DMS 273 (cell line): Measurements from ENCODE around the gene RDH12.
"Not testable (repeated sequence)": the region's sequence is repeated elsewhere in the genome, so short reads cannot be mapped to it uniquely, and the experiment has no call there.

Experiments
- DNase-seq: peaks from one replicate; lab custom pipeline; 2025; ENCODE audit not compliant: unreplicated experiment; lab: John Stamatoyannopoulos, UW

RDH12 gene

DNA sequence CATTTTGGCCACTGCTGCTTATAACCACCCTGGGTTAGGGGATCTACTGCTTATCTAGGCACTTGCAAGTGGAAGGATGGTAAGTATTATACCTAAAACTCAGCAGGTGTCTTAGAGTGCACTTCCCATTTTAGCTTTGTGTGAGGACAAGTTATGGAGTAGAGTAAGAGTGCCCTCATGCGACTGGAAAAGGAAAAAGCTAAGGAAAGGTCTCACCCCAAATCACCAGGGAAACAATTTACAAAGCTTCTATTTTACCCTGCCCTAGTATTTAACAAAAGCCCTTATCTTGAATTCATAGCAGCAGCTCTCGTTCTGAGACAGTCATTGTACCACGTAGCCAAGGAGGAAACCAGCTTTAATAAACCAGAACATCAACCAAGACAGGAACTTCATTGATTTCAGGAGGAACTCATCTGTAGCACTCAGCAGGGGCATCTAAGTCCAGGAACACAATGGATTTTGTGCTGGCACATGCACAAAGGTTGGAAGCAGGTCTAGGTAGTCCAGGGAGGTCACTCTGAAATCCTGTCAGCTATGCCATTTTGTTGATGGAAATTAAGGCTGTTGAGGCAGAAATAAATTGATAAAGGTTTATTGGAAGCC, 2.9 kb downstream of the RDH12 start:
- peak; percentile 80 for DNase-seq

DNA sequence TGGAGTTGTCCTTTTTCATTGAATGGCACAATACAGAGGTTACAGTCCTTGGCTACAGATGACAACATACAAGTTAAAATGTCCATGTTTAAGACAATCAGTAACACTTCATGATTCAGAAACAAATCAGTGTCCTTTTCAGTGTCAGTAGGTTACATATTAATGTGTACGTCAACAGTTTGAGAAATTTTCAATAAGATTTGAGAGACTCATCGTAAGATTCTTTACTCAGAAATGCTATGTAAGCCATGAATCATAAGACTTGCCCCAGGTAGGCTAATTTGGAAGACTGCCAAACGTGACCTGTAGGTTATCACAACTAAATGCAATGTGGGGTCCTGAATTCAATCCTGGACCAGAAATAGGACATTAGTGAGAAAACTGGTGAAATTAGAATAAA, 3.5 kb downstream of the RDH12 start:
- no peak for DNase-seq

GRCh38 chr14:67709346-67709745, 7.7 kb downstream of the RDH12 start:
- DNase-seq, result not testable (repeated sequence)

GRCh38 chr14:67709796-67710195, 8.1 kb downstream of the RDH12 start:
- DNase-seq, result not testable (repeated sequence)

DNA sequence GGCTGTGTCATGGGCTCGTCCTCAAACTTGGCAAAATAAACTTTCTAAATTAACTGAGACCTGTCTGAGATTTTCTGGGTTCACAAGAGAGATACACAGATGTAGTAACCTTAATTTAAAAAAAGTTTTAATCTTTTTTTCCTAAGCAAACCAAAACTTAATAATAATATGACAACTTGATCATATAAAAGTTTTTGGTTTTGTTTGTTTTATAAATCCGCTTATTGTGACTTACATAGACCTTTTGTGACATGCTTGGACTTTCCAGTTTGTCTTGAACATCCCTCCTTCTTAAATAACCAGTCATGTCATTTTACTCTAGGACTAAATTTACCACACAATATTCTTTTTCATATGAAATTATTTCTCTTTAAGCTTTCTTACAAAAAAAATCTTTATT, 8.5 kb downstream of the RDH12 start:
- peak; percentile 49 for DNase-seq

GRCh38 chr14:67717048-67717447, 15.4 kb downstream of the RDH12 start:
- DNase-seq, result no peak

DNA sequence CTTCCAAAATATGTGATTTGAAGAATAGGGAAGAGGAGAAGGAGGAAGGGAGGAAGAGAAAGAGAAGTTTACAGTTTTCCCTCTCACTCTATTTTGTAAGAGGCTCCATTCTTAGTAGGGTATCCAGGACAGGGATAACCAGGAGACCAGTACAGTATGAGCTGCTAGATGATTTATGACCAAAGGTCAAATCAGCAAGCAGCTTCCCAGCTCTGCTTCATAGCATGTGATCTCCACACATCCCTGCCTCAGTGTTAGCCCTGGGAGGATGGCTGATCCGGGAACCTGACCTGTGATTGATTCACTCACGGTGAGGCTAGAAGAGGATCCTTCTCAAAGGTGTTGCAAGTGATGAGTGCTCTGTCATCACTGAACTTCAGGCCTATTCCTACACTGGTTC, 16.6 kb downstream of the RDH12 start:
- no peak for DNase-seq

- DNase-seq, result not testable (repeated sequence)
These were observed 17.7 kb downstream of the RDH12 start for GRCh38 chr14:67719385-67719784.

DNA sequence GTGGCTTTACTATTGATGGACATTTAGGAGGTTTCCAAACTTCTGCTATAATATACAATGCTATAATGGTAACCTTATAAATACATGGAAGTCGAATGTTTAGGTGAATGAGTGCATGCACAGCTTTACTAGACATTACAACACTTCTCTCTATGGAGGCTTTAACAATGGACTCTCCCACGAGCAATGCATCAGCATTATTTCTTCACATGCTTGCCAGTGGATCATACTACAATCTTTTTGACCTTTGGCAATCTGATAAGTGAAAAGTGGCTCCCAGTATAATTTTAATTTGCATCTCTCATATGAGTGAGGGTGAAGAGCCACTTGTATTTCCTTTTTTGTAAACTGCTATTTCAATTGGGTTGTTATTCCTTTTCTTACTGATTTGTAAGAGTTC, 18.2 kb downstream of the RDH12 start:
- DNase-seq, result no peak

DNA sequence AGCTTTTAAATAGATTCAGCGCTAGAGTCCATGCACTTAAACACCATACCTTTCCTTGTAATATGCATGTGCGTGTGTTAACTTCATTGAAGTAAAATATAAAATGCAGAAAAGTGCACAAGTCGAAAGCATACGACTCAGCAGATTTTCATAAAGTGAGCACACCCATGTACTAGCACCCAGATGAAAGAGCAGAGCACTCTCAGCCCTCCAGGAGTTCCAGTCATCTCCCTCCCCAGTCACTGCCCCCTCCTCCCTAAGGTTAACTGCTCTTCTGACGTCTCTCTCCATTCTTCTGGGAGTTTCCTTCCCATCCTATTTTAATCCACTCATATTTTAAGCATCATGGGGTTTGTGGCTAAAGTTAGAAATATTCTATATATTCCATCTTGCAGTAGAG, 20.2 kb downstream of the RDH12 start:
- no peak for DNase-seq

- peak; percentile 63 for DNase-seq
These were observed 20.6 kb downstream of the RDH12 start for GRCh38 chr14:67722293-67722692.

- DNase-seq, result no peak
These were observed 23.5 kb downstream of the RDH12 start for GRCh38 chr14:67725171-67725570.

- DNase-seq, result no peak
These were observed 25.7 kb downstream of the RDH12 start for GRCh38 chr14:67727361-67727760.

DNA sequence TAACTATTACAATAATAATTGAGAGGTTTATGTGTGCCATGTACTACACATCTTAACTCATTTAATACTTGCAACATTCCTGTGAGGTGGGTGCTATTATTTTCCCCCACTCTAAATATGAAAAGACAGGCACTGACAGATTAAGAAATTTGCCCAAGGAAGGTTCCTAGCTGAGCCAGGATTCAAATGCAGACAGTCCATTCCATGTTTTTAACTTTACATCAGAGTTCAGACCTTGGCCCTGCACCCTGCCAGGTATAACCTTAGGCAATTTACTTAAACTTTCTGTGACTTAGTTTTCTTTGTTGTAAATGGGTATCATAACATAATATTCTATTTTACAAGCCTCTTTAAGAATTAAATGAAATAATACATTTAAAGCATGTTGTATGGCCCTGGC, 26.6 kb downstream of the RDH12 start:
- no peak for DNase-seq

DNA sequence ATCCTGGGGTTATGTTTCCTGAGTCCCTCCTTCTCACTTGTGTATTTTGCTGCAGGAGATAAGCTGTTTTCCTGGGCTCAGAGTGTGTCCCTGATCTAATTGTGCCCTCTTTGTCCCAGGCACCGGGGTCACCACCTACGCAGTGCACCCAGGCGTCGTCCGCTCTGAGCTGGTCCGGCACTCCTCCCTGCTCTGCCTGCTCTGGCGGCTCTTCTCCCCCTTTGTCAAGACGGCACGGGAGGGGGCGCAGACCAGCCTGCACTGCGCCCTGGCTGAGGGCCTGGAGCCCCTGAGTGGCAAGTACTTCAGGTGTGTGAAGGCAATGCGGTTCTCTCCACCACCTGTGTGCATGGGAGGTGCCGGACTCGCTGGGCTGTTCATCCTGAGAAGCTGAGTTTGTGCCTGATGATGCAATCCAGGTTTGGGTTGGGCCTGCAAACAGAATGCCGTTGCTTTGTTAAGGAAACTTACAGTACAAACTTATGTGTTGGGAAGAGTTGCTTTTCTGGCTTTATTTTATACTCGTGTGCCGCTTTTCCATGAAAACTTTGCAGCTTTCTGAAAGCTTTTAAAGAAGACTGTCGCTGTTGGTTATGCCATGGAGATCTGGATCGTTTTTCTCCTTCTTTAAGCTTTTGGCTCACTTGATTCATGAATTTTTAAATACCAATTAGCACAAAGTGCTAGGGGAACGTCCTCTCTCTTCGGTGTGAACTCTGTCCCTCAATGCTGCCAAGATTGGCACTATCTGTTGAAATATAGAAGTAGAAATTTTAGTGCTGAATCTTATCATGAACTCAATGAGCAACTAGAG, 27.6 kb downstream of the RDH12 start:
- DNase-seq, result no peak

- DNase-seq, result no peak
These were observed 31.9 kb downstream of the RDH12 start for GRCh38 chr14:67733616-67734015.

DNA sequence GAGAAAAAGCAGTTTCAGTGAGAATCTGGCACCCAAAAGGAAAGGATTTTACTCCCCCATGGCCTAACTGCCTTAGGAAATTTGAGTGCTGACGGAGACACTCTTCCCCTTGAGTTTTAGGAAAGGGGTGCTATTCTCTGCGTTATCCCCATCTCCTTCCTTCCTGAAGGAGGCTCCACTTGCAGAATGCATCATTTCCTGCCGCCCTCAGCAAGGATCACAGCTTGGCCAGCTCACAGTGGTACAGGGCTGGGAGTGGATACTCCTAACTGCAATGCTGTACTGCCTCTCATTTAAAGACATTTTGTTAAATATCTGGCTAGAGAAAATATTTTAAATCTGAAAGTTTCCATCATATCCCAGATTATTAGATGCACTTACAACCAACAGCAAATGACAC, 33.0 kb downstream of the RDH12 start:
- no peak for DNase-seq

DNA sequence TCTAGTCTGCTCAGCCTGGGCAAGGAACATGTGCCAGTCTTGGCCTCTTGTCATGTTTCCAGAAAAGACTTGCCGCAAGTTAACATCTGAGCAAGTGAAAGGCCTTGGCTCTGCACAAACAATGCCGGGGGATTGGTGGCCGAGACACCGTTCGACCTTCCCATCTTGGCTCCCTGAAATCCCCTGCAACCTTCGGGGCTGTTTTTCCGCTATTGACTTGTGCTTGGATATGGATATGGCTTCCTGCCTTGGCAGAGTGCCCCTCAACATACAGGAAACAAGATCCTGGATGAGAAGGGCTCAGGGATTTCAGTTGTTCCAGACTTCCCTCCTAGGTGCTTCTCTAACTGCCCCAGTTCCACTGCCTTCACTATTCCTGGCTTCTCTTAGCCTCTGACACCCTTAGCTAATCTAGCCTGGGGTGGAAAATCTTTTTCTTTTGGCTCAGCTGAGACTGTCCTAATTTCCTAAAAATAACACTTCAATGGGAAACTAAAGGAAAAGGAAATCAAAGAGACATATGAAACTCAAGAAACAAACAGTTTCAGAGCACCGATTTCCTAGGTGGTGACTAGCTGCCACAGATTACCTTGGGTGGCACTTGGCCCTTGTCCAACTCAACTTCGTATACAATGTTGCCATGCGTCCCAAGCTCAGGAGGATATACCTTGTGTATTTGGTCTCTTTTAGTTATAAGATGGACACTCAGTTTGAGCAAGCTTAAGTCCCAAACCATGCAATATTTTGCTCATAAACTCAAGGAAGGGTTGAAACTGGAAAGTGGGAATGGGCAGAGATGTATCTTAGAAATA, 33.9 kb downstream of the RDH12 start:
- DNase-seq, result no peak

DNA sequence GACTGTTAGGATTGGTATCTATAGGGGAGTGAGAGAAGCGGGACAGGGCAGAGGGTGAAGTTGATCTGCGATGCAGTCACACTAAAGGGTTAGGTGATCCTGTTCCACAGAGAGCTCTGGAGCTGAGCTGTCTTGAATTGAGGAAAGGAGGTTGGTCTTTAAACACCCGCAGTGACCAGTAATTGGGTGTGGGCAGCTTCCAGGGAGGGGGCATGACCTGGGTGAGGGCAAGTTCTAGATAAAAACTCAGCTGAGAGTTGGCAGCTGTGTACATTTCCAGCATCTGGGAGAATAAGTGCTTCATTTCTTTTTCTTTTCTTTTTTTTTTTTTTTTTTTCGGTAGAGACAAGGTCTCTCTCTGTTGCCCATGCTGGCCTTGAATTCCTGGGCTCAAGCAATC, 35.1 kb downstream of the RDH12 start:
- DNase-seq, result no peak

DNA sequence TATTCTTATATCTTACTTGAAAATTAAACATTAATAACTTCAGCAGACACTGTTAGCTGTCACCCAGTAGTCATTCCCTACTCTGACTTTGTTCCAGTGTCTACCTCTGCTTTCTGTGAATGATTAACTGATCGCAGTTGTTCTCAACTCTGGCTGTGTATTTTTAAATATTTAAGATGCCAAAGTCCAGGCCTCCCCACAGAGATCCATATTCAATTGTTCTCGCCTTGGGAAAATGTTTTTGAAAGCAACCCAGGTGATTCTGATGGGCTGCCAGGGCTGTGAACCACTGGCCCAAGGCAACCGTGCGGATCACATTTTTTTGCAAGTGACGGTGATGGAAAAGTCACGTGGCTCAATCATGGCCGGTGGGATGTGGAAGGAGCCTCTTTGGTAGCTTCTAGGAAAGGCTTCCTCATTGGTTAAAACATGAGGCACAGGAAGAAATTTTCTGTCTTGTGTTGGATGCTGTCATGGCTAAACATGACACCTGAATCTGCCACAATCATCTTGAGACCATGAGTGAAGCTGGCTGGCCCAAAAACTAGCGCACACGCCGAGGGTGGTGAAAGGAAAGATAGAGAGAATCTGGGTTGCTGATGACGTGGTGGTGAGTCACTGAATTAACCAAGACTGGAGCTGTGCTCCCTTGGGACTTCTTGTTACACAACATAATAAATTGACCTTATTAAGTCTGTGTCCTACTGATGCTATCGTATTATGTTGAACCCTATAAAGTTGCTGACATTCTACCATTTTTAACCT, 37.2 kb downstream of the RDH12 start:
- peak; percentile 51 for DNase-seq

GRCh38 chr14:67744046-67744445, 42.4 kb downstream of the RDH12 start:
- DNase-seq, result no peak
